Spleen (tissue), 7 donors: ENCODE data around the gene PAFAH1B1.

Source experiments
- CTCF ChIP-seq, 11 experiments: fragments of 200-600 bp in 7 of 11; fragments of 450-650 bp in 4 of 11; sonication (generic) in 4 of 11; IDR thresholded peaks in 8 of 11; conservative IDR thresholded peaks in 3 of 11; 1 replicate in 7 of 11; 2 replicates in 4 of 11; pipeline versions ENCODE4 v1.4.0 to v1.8.0; 2016 to 2021; ENCODE audit warnings: antibody characterized with exemption in 11 of 11, inconsistent platforms in 4 of 11, mild to moderate bottlenecking in 1 of 11
- POLR2A ChIP-seq, 3 donors: fragments of 450-650 bp; IDR thresholded peaks; one replicate each; pipeline ENCODE4 v1.5.1; 2017; ENCODE audit warnings: antibody characterized with exemption in 3 of 3, mild to moderate bottlenecking in 1 of 3
- POLR2AphosphoS5 ChIP-seq, 3 donors: sonication (generic); formaldehyde crosslinking; IDR thresholded peaks; one replicate each; pipeline ENCODE4 v1.5.1; 2017; ENCODE audit warnings: antibody characterized with exemption in 3 of 3
- donor health status: DM: no; HTN: no; CAD: no; lungs with moderate emphysema.
- donor health status: DM: no; HTN: no; CAD: no.
- donor health status: DM: no; HTN: no; CAD: no.

- TF ChIP-seq POLR2A (IDR thresholded peaks at IDR 0.05) = no peak
- no peak for TF ChIP-seq POLR2AphosphoS5 (IDR thresholded peaks at IDR 0.05)
- no peak for TF ChIP-seq CTCF (IDR thresholded peaks at IDR 0.05 in 8 of 11, conservative IDR thresholded peaks at IDR 0.05 in 3 of 11)
These were observed 108.7 kb downstream of the PAFAH1B1 start for GRCh38 chr17:2701996-2702741.
